Hair follicle dermal papilla cell (primary cell): ENCODE results near the gene UNC79. TPM values are rescaled to one million over a fixed set of nuclear protein-coding genes. Genes with fewer than 3 reads are reported as not detected.

Experiments
- small RNA-seq: library from RNA; depleted of rRNA; stranded (forward); fragments of <200 nt; gene quantifications from one replicate; pipeline ENCODE3, GENCODE V24; 2012
- total RNA-seq: library from RNA; depleted of rRNA; stranded (reverse); fragments of >200 nt; gene quantifications from 2 replicates; pipeline ENCODE4 v1.2.3, GENCODE V29; 2012

The UNC79 gene
- 0.12 and 0.16 TPM in 2 replicates for total RNA-seq

DNA sequence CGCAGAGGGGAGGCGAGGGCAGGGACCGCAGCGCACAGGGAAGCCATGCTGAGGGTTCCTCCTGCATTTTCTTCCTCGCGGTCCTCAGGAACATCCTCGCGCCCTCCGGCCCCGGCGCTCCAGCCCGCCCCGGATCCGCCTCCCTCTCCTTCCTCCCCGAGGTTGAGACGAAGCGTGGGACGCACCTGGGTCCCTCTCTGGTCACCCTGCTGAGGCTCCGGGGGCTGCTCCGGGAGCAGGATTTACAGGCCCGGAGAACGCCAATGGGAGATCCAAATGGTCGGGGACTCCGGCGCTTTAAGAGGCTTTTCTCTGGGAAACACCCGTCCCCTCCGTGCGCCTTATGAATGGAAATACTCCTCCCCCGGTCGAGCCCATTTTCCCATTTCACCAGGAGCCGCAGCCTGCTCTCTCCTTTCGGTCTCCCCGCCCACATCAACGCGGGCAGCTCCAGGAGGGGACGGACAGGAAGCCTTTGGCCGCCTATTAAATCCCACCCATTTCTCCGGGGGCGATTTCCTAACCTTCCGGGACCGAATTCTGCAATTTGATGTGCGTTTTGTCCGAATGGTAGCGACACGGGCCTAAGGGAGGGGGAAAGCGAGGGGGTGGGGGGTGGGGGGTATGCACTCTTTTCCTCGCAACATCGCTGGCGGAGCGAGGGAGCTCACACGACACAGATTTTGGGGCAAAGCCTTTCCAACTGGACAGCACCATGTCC, at the start of gene UNC79:
UNC79 (plus strand) TSS at position 625 of the 721 bp plus-strand sequence; CDS start at position 716, 91 bp downstream.

Small RNA genes within 50 kb of the gene (small RNA-seq; reads per million reads assigned to genes)
- not detected for gene RF00019
- gene RF02271: not detected
- gene RNU6-1258P: not detected

Other genes with a start within 250 kb of the UNC79 start
- gene MOAP1, start 246.0 kb upstream of the UNC79 start, total RNA-seq: 12.0 and 14.8 TPM in 2 replicates
- 4.7 and 4.9 TPM in 2 replicates for gene LYSET, start 245.6 kb upstream of the UNC79 start, total RNA-seq
- gene GON7, start 223.9 kb upstream of the UNC79 start, total RNA-seq: 6.8 and 8.4 TPM in 2 replicates
- 15.1 and 18.3 TPM in 2 replicates for gene UBR7, start 223.7 kb upstream of the UNC79 start, total RNA-seq
- 34.2 and 42.5 TPM in 2 replicates for gene BTBD7, start 97.9 kb upstream of the UNC79 start, total RNA-seq
- gene COX8C, start 83.8 kb upstream of the UNC79 start, total RNA-seq: not detected in 2 replicates